ENCODE measurements around the gene NEURL2. TPM values are rescaled to one million over a fixed set of nuclear protein-coding genes. Genes with fewer than 3 reads are reported as not detected.
"Not testable (repeated sequence)": the region's sequence is repeated elsewhere in the genome, so short reads cannot be mapped to it uniquely, and the experiment has no call there.

NEURL2 gene
- total and polyA plus RNA-seq, 4 donors, result 2.4 to 7.0 (median 5.0) TPM

GRCh38 chr20:45874576-45874975 lies 16.4 kb downstream of the NEURL2 start:
- Histone ChIP-seq H3K4me3 (ENCODE audit: low read depth, low read length) (no peak overlapping the region), H3K36me3 (ENCODE audit: control insufficient read depth, insufficient read depth, low read length) (peaks cover 35% of the 10 kb centered on the region), H3K27ac (ENCODE audit: low read depth, low read length) (no peak overlapping the region), H3K9me3 (ENCODE audit: control insufficient read depth, insufficient read depth, low read length) (no peaks in the 10 kb centered on the region), H3K27me3 (ENCODE audit: control insufficient read depth, insufficient read depth, low read length) (no peaks in the 10 kb centered on the region), H3K4me1 (ENCODE audit: control insufficient read depth, insufficient read depth, low read length) (no peaks in the 10 kb centered on the region)
- DNase-seq (ENCODE audit: low read depth in 4 of 6, low spot score in 6 of 6), result no peak
- 72% methylated on average over 3 of the region's 4 CpGs for WGBS (ENCODE audit: insufficient coverage)

- H3K9me3 ChIP-seq (ENCODE audit: control insufficient read depth, insufficient read depth, low read length); DNase-seq (ENCODE audit: low read depth in 4 of 6, low spot score in 6 of 6); H3K4me1 ChIP-seq (ENCODE audit: control insufficient read depth, insufficient read depth, low read length); H3K27me3 ChIP-seq (ENCODE audit: control insufficient read depth, insufficient read depth, low read length); H3K4me3 ChIP-seq (ENCODE audit: low read depth, low read length); H3K27ac ChIP-seq (ENCODE audit: low read depth, low read length): not testable (repeated sequence)
- 100% methylated on average over 5 of the region's 10 CpGs for WGBS (ENCODE audit: insufficient coverage)
- H3K36me3 ChIP-seq (ENCODE audit: control insufficient read depth, insufficient read depth, low read length), result peaks cover 34% of the 10 kb centered on the region
Measured at GRCh38 chr20:45874104-45874481, 16.9 kb downstream of the NEURL2 start.

GRCh38 chr20:45873409-45874103 lies 17.5 kb downstream of the NEURL2 start:
- no peak for DNase-seq (ENCODE audit: low read depth in 4 of 6, low spot score in 6 of 6)
- H3K36me3 ChIP-seq (ENCODE audit: control insufficient read depth, insufficient read depth, low read length), result peaks cover 32% of the 10 kb centered on the region
- H3K27ac ChIP-seq (ENCODE audit: low read depth, low read length), result no peak overlapping the region
- no peaks in the 10 kb centered on the region for H3K9me3 ChIP-seq (ENCODE audit: control insufficient read depth, insufficient read depth, low read length)
- WGBS (ENCODE audit: insufficient coverage), result no CpG with 5 or more reads among the region's 1 CpG
- H3K27me3 ChIP-seq (ENCODE audit: control insufficient read depth, insufficient read depth, low read length), result no peaks in the 10 kb centered on the region
- H3K4me3 ChIP-seq (ENCODE audit: low read depth, low read length), result no peak overlapping the region
- H3K4me1 ChIP-seq (ENCODE audit: control insufficient read depth, insufficient read depth, low read length), result no peaks in the 10 kb centered on the region

- Histone ChIP-seq H3K27ac (ENCODE audit: low read depth, low read length) (no peak overlapping the region), H3K27me3 (ENCODE audit: control insufficient read depth, insufficient read depth, low read length) (no peaks in the 10 kb centered on the region), H3K36me3 (ENCODE audit: control insufficient read depth, insufficient read depth, low read length) (peaks cover 23% of the 10 kb centered on the region), H3K4me1 (ENCODE audit: control insufficient read depth, insufficient read depth, low read length) (no peaks in the 10 kb centered on the region), H3K4me3 (ENCODE audit: low read depth, low read length) (no peak overlapping the region), H3K9me3 (ENCODE audit: control insufficient read depth, insufficient read depth, low read length) (no peaks in the 10 kb centered on the region)
- DNase-seq (ENCODE audit: low read depth in 4 of 6, low spot score in 6 of 6), result no peak
- 96% methylated on average over 2 of the region's 4 CpGs for WGBS (ENCODE audit: insufficient coverage)
Measured at GRCh38 chr20:45872626-45873025, 18.4 kb downstream of the NEURL2 start.

- no peak overlapping the region for H3K4me3 ChIP-seq (ENCODE audit: low read depth, low read length)
- H3K36me3 ChIP-seq (ENCODE audit: control insufficient read depth, insufficient read depth, low read length), result peaks cover 7% of the 10 kb centered on the region
- no peaks in the 10 kb centered on the region for H3K4me1 ChIP-seq (ENCODE audit: control insufficient read depth, insufficient read depth, low read length)
- no peaks in the 10 kb centered on the region for H3K27me3 ChIP-seq (ENCODE audit: control insufficient read depth, insufficient read depth, low read length)
- H3K27ac ChIP-seq (ENCODE audit: low read depth, low read length), result no peak overlapping the region
- no peaks in the 10 kb centered on the region for H3K9me3 ChIP-seq (ENCODE audit: control insufficient read depth, insufficient read depth, low read length)
- DNase-seq (ENCODE audit: low read depth in 4 of 6, low spot score in 6 of 6), result no peak
Measured at GRCh38 chr20:45867819-45868176, 23.2 kb downstream of the NEURL2 start.

GRCh38 chr20:45867136-45867818 lies 23.7 kb downstream of the NEURL2 start:
- Histone ChIP-seq H3K9me3 (ENCODE audit: control insufficient read depth, insufficient read depth, low read length) (no peaks in the 10 kb centered on the region), H3K36me3 (ENCODE audit: control insufficient read depth, insufficient read depth, low read length) (peaks cover 3% of the 10 kb centered on the region), H3K27me3 (ENCODE audit: control insufficient read depth, insufficient read depth, low read length) (no peaks in the 10 kb centered on the region), H3K4me1 (ENCODE audit: control insufficient read depth, insufficient read depth, low read length) (no peaks in the 10 kb centered on the region), H3K4me3 (ENCODE audit: low read depth, low read length) (no peak overlapping the region), H3K27ac (ENCODE audit: low read depth, low read length) (no peak overlapping the region)
- WGBS (ENCODE audit: insufficient coverage), result 100% methylated on average over 1 of the region's 6 CpGs
- no peak for DNase-seq (ENCODE audit: low read depth in 4 of 6, low spot score in 6 of 6)

- H3K27me3 ChIP-seq (ENCODE audit: control insufficient read depth, insufficient read depth, low read length), result no peaks in the 10 kb centered on the region
- H3K4me1 ChIP-seq (ENCODE audit: control insufficient read depth, insufficient read depth, low read length), result no peaks in the 10 kb centered on the region
- H3K4me3 ChIP-seq (ENCODE audit: low read depth, low read length), result no peak overlapping the region
- H3K9me3 ChIP-seq (ENCODE audit: control insufficient read depth, insufficient read depth, low read length), result no peaks in the 10 kb centered on the region
- DNase-seq (ENCODE audit: low read depth in 4 of 6, low spot score in 6 of 6), result no peak
- 92% methylated on average over 4 of the region's 5 CpGs for WGBS (ENCODE audit: insufficient coverage)
- H3K27ac ChIP-seq (ENCODE audit: low read depth, low read length), result no peak overlapping the region
- peaks cover 5% of the 10 kb centered on the region for H3K36me3 ChIP-seq (ENCODE audit: control insufficient read depth, insufficient read depth, low read length)
Measured at GRCh38 chr20:45866454-45866853, 24.6 kb downstream of the NEURL2 start.

GRCh38 chr20:45863543-45864470 lies 27.2 kb downstream of the NEURL2 start:
- no peaks in the 10 kb centered on the region for H3K27me3 ChIP-seq (ENCODE audit: control insufficient read depth, insufficient read depth, low read length)
- H3K9me3 ChIP-seq (ENCODE audit: control insufficient read depth, insufficient read depth, low read length), result no peaks in the 10 kb centered on the region
- H3K4me3 ChIP-seq (ENCODE audit: low read depth, low read length), result no peak overlapping the region
- H3K36me3 ChIP-seq (ENCODE audit: control insufficient read depth, insufficient read depth, low read length), result peaks cover 2% of the 10 kb centered on the region
- H3K27ac ChIP-seq (ENCODE audit: low read depth, low read length), result no peak overlapping the region
- WGBS (ENCODE audit: insufficient coverage), result 86% methylated on average over 5 of the region's 7 CpGs
- DNase-seq (ENCODE audit: low read depth in 4 of 6, low spot score in 6 of 6), result no peak
- no peaks in the 10 kb centered on the region for H3K4me1 ChIP-seq (ENCODE audit: control insufficient read depth, insufficient read depth, low read length)

- Histone ChIP-seq H3K27me3 (ENCODE audit: control insufficient read depth, insufficient read depth, low read length) (no peaks in the 10 kb centered on the region), H3K4me1 (ENCODE audit: control insufficient read depth, insufficient read depth, low read length) (peaks cover 17% of the 10 kb centered on the region), H3K9me3 (ENCODE audit: control insufficient read depth, insufficient read depth, low read length) (no peaks in the 10 kb centered on the region), H3K36me3 (ENCODE audit: control insufficient read depth, insufficient read depth, low read length) (peaks cover 2% of the 10 kb centered on the region), H3K27ac (ENCODE audit: low read depth, low read length) (no peak overlapping the region), H3K4me3 (ENCODE audit: low read depth, low read length) (no peak overlapping the region)
- 83% methylated on average over 1 of the region's 7 CpGs for WGBS (ENCODE audit: insufficient coverage)
- DNase-seq (ENCODE audit: low read depth in 4 of 6, low spot score in 6 of 6), result peak in 2 of 6 donors; percentile 5 to 58
Measured at GRCh38 chr20:45861221-45862075, 29.6 kb downstream of the NEURL2 start.
